MCF 10A (cell line): ENCODE measurements around the gene BAZ1A. TPM values are rescaled to one million over a fixed set of nuclear protein-coding genes. Genes with fewer than 3 reads are reported as not detected.

ENCODE experiments used
- BruUV-seq: library from RNA; stranded (reverse); fragments of 400-500 nt; replicated peaks from 2 replicates; lab custom pipeline; 2021; lab: Mats Ljungman, UMichigan
- CTCF ChIA-PET: fragments of 300-600 bp; sonication (Branson Sonifier 250); formaldehyde crosslinking; extraction: SDS; loops from one replicate; lab custom pipeline; 2021; ENCODE audit warnings: antibody characterized with exemption, inconsistent platforms; lab: Yijun Ruan, JAX
- POLR2A ChIA-PET: fragments of 300-600, 350-650 bp; sonication (Branson Sonifier 250); formaldehyde crosslinking; extraction: SDS; loops from one replicate; lab custom pipeline; 2020; ENCODE audit warnings: antibody characterized with exemption, inconsistent platforms; lab: Yijun Ruan, JAX
- DNase-seq: peaks from one replicate; pipeline ENCODE4 v3.0.0-alpha.2; 2018; ENCODE audit not compliant: unreplicated experiment
- H3K27ac Mint-ChIP-seq: one replicate; pipeline ENCODE4 v1.8.0; 2022; ENCODE audit warnings: mild to moderate bottlenecking, low read depth, mixed read lengths; ENCODE audit not compliant: unreplicated experiment
- H3K27me3 Mint-ChIP-seq: one replicate; pipeline ENCODE4 v1.8.0; 2022; ENCODE audit warnings: mixed read lengths; ENCODE audit not compliant: insufficient read depth, unreplicated experiment
- H3K36me3 Mint-ChIP-seq: one replicate; pipeline ENCODE4 v1.8.0; 2022; ENCODE audit warnings: mild to moderate bottlenecking, moderate library complexity, mixed read lengths; ENCODE audit not compliant: insufficient read depth, unreplicated experiment
- H3K4me1 Mint-ChIP-seq: one replicate; pipeline ENCODE4 v1.8.0; 2022; ENCODE audit warnings: mixed read lengths; ENCODE audit not compliant: insufficient read depth, unreplicated experiment
- H3K4me3 Mint-ChIP-seq: one replicate; pipeline ENCODE4 v1.8.0; 2022; ENCODE audit warnings: mild to moderate bottlenecking, moderate library complexity, mixed read lengths; ENCODE audit not compliant: unreplicated experiment
- H3K9me3 Mint-ChIP-seq: one replicate; pipeline ENCODE4 v1.8.0; 2022; ENCODE audit warnings: mixed read lengths; ENCODE audit not compliant: unreplicated experiment
- intact Hi-C: fragments of 100-400 bp; cut with micrococcal nuclease; formaldehyde crosslinking; loops from 2 replicates; pipeline ENCODE4 v1.14.1; 2022
- total RNA-seq: library from RNA; stranded (reverse); gene quantifications from 2 replicates; pipeline ENCODE4 v1.2.3, GENCODE V29; 2022
- TF ChIP-seq, protein P1 (sequence below): fragments of 200-600 bp; IDR thresholded peaks from one replicate; pipeline ENCODE4 v1.8.0; 2022; ENCODE audit warnings: antibody characterized with exemption, mild to moderate bottlenecking; ENCODE audit not compliant: unreplicated experiment

BAZ1A gene
- total RNA-seq, 1 experiment from 2014 or later = 44.6 TPM

DNA sequence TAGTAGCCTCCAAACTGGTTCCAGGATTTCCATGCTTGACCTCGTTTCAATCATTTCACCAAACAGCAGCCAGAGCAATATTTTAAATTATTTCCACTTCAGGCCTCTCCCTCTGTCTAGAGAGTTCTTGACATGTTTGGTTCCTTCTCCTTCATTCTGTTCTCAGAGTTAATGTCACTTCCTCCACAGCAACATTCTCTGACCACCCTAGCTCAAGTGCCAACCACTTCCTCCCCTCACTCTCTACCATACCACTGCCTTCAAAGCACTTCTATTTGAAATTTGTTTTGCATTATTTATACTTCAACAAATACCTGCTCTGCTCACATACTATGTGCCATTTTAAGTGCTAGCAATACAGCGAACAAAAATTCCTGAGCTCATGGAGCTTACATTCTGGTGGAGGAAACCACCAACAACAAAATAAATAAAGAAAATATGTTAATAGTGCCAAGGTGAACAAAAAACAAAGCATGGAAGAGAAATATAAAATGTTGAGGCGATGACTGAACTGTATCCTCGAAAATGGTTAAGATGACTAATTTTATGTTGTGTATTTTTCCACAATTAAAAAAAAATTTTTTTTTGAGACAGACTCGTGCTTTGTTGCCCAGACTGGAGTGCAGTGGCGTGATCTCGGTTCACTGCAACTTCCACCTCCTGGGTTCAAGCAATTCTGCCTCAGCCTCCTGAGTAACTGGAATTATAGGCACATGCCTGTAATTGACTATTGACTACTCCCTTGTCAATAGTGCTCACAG is 17.3 kb downstream of the BAZ1A start:
- Mint-ChIP-seq H3K27ac (no peak overlapping the region), H3K36me3 (peaks cover 62% of the 10 kb centered on the region), H3K27me3 (no peaks in the 10 kb centered on the region), H3K4me1 (peaks cover 7% of the 10 kb centered on the region), H3K9me3 (no peaks in the 10 kb centered on the region), H3K4me3 (no peak overlapping the region)
- ChIA-PET POLR2A (interaction anchor here (0.7 to 1.4 kb wide), 4 partner anchors 11 to 232 kb away, joined by 3 to 6 read pairs (median 4); partner anchors contain the start of genes BAZ1A and SRP54), CTCF (interaction anchor here (0.6 to 0.8 kb wide), 2 partner anchors 53 to 219 kb away, joined by 3 to 5 read pairs; no protein-coding TSS in a partner anchor)
- TF ChIP-seq, protein P1, sequence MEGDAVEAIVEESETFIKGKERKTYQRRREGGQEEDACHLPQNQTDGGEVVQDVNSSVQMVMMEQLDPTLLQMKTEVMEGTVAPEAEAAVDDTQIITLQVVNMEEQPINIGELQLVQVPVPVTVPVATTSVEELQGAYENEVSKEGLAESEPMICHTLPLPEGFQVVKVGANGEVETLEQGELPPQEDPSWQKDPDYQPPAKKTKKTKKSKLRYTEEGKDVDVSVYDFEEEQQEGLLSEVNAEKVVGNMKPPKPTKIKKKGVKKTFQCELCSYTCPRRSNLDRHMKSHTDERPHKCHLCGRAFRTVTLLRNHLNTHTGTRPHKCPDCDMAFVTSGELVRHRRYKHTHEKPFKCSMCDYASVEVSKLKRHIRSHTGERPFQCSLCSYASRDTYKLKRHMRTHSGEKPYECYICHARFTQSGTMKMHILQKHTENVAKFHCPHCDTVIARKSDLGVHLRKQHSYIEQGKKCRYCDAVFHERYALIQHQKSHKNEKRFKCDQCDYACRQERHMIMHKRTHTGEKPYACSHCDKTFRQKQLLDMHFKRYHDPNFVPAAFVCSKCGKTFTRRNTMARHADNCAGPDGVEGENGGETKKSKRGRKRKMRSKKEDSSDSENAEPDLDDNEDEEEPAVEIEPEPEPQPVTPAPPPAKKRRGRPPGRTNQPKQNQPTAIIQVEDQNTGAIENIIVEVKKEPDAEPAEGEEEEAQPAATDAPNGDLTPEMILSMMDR = no peak
- BruUV-seq = no TSS peak
- no peak for DNase-seq
- intact Hi-C loops = no loop called here

DNA sequence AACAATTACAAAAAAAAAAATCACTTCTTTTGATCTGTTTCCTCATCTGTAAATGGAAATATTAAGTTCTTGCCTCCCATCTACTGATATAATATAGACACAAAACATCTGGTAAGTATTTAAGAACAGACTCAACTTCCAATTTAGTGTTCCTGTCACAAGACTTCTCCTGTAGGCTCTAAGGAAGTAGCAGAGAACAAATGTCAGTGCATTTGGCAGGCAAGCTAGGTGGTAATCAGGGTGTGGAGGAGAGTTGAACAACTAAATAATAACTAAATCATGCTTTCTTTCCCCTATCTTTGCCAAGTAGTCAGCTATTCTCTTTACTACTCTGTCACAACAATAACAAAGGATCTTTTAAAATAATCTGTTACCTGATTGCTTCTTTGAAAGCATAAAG is 22.1 kb downstream of the BAZ1A start:
- Mint-ChIP-seq H3K4me3 (no peak overlapping the region), H3K36me3 (peaks cover 53% of the 10 kb centered on the region), H3K4me1 (peaks cover 7% of the 10 kb centered on the region), H3K9me3 (no peaks in the 10 kb centered on the region), H3K27ac (no peak overlapping the region), H3K27me3 (no peaks in the 10 kb centered on the region)
- no peak for DNase-seq
- intact Hi-C loops = no loop called here
- ChIA-PET POLR2A (interaction anchor here (1.1 to 2.6 kb wide), 4 partner anchors 10 to 167 kb away, joined by 3 to 10 read pairs (median 9); partner anchors contain the start of gene BAZ1A), CTCF (interaction anchor here (1.0 to 1.4 kb wide), 2 partner anchors 14 to 22 kb away, joined by 3 read pairs; no protein-coding TSS in a partner anchor)
- no TSS peak for BruUV-seq
- TF ChIP-seq, protein P1 = no peak

DNA sequence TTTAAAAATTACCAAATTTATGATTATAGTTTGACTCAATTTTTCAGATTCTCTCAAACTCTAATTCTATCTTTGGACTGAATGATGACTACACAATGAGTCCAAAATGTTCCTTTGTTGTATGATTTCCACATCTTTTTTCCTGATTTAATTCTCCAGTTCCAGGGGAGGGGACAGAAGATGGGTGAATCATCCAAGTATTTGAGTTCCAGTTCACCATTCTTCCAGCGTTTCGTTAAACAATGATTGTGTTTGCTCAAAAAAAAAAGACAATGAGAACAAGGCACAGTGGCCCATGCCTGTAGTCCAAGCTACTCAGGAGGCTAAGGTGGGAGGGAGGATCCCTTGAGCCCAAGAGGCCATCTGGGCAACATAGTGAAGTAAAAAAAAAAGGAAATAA is 23.8 kb downstream of the BAZ1A start:
- DNase-seq = peak; percentile 87
- H3K4me3 Mint-ChIP-seq = peak overlapping the region; percentile 7

More for the DNA sequence above, 23.8 kb downstream of the BAZ1A start:
- Mint-ChIP-seq H3K36me3 (peaks cover 52% of the 10 kb centered on the region), H3K9me3 (no peaks in the 10 kb centered on the region), H3K27ac (peak overlapping the region; percentile 75), H3K4me1 (no peaks in the 10 kb centered on the region), H3K27me3 (no peaks in the 10 kb centered on the region)
- intact Hi-C loops = no loop called here
- ChIA-PET POLR2A (interaction anchor here (0.6 to 2.6 kb wide), 7 partner anchors 8 to 553 kb away, joined by 3 to 10 read pairs (median 8); partner anchors contain the start of genes BAZ1A and NFKBIA), CTCF (interaction anchor here (0.6 to 1.0 kb wide), 2 partner anchors 102 to 109 kb away, joined by 3 to 4 read pairs; no protein-coding TSS in a partner anchor)
- TF ChIP-seq, protein P1 = no peak
- BruUV-seq = no TSS peak
